CD4-positive, alpha-beta T cell (primary cell): ENCODE results near the gene ASTN1. TPM values are rescaled to one million over a fixed set of nuclear protein-coding genes. Genes with fewer than 3 reads are reported as not detected.

ENCODE experiments used
- ATAC-seq: fragments of 200-7000 bp; cut with Tn5 transposase; one replicate; pipeline ENCODE4 v1.10.0; 2022; ENCODE audit warnings: mild to moderate bottlenecking; ENCODE audit not compliant: poor library complexity
- CTCF ChIA-PET: fragments of 350-600 bp; sonication (Branson Sonifier 250); formaldehyde crosslinking; loops from one replicate; lab custom pipeline; 2021; ENCODE audit warnings: antibody characterized with exemption, inconsistent platforms; lab: Charles Lee
- POLR2A ChIA-PET: fragments of 350-600 bp; sonication (Branson Sonifier 250); formaldehyde crosslinking; loops from one replicate; lab custom pipeline; 2021; ENCODE audit warnings: antibody characterized with exemption, inconsistent platforms; lab: Charles Lee
- DNase-seq, 14 experiments: peaks; one replicate each; pipeline ENCODE4 v3.0.0-alpha.2; 2013 to 2020; ENCODE audit warnings: mixed read lengths in 2 of 14
- H3K27ac ChIP-seq, 2 donors: one replicate each; pipeline versions ENCODE4 v1.5.1 to v1.7.0; 2013; ENCODE audit warnings: low read length in 2 of 2, low read depth in 1 of 2, mild to moderate bottlenecking in 1 of 2
- H3K27me3 ChIP-seq, 2 experiments: 1 replicate in 1 of 2; 2 replicates in 1 of 2; pipeline versions ENCODE4 v1.6.1 to v1.7.0; 2013; ENCODE audit warnings: low read length in 2 of 2, control low read depth in 1 of 2, mild to moderate bottlenecking in 1 of 2, moderate library complexity in 1 of 2; ENCODE audit not compliant: insufficient read depth in 2 of 2, control insufficient read depth in 1 of 2
- H3K36me3 ChIP-seq: one replicate; pipeline ENCODE4 v1.6.1; 2013; ENCODE audit warnings: low read length, control low read depth; ENCODE audit not compliant: insufficient read depth
- H3K4me1 ChIP-seq: one replicate; pipeline ENCODE4 v1.6.1; 2013; ENCODE audit warnings: low read length, control low read depth; ENCODE audit not compliant: insufficient read depth
- H3K4me3 ChIP-seq: one replicate; pipeline ENCODE4 v1.5.1; 2013; ENCODE audit warnings: mild to moderate bottlenecking, low read length, moderate library complexity
- H3K9me3 ChIP-seq, 2 experiments: 1 replicate in 1 of 2; 2 replicates in 1 of 2; pipeline versions ENCODE4 v1.6.1 to v1.7.0; 2013; ENCODE audit warnings: low read length in 2 of 2, mild to moderate bottlenecking in 2 of 2, control low read depth in 1 of 2, moderate library complexity in 1 of 2; ENCODE audit not compliant: control insufficient read depth in 1 of 2, insufficient read depth in 1 of 2
- H3K27ac Mint-ChIP-seq: one replicate; pipeline ENCODE4 v1.8.0; 2020; ENCODE audit warnings: mixed read lengths
- H3K27me3 Mint-ChIP-seq: one replicate; pipeline ENCODE4 v1.8.0; 2021; ENCODE audit warnings: mixed read lengths
- H3K36me3 Mint-ChIP-seq: one replicate; pipeline ENCODE4 v1.8.0; 2021; ENCODE audit warnings: low read depth, mixed read lengths
- H3K4me1 Mint-ChIP-seq: one replicate; pipeline ENCODE4 v1.8.0; 2021; ENCODE audit warnings: low read depth, mixed read lengths
- H3K4me3 Mint-ChIP-seq: one replicate; pipeline ENCODE4 v1.8.0; 2020; ENCODE audit warnings: mild to moderate bottlenecking, mixed read lengths
- H3K9me3 Mint-ChIP-seq: one replicate; pipeline ENCODE4 v1.8.0; 2020; ENCODE audit warnings: mixed read lengths
- CTCF ChIP-seq: fragments of 200-600 bp; IDR thresholded peaks from one replicate; pipeline ENCODE4 v1.8.0; 2022; ENCODE audit warnings: antibody characterized with exemption, mild to moderate bottlenecking
- intact Hi-C, 2 experiments: fragments of 100-400 bp; cut with DNase I in 1 of 2; cut with micrococcal nuclease in 1 of 2; formaldehyde crosslinking; loops; one replicate each; pipeline versions ENCODE4 v1.15.1 to v1.9.0; 2023 to 2025; cut with DNase I, micrococcal nuclease
- total RNA-seq, 174 experiments: library from RNA in 2 of 174; stranded (reverse) in 2 of 174; gene quantifications; one replicate each; pipeline ENCODE4 v1.2.3 and lab custom pipeline; 2021 to 2026

Gene ASTN1
- total RNA-seq, 2 experiments from 2014 or later: not detected

GRCh38 chr1:176869577-176869976, 294.9 kb downstream of the ASTN1 start:
- ChIA-PET POLR2A (no interaction called here), CTCF (no interaction called here)
- Mint-ChIP-seq H3K9me3 (peaks cover 7% of the 10 kb centered on the region), H3K36me3 (no peaks in the 10 kb centered on the region), H3K4me3 (no peak overlapping the region), H3K27me3 (peaks cover 6% of the 10 kb centered on the region), H3K4me1 (no peaks in the 10 kb centered on the region), H3K27ac (no peak overlapping the region)
- Histone ChIP-seq H3K4me1 (no peaks in the 10 kb centered on the region), H3K4me3 (no peak overlapping the region), H3K27ac (no peak overlapping the region), H3K9me3 (no peaks in the 10 kb centered on the region), H3K27me3 (no peaks in the 10 kb centered on the region), H3K36me3 (no peaks in the 10 kb centered on the region)
- no peak for TF ChIP-seq CTCF
- no peak for DNase-seq
- ATAC-seq: no peak
- intact Hi-C loops: no loop called here

GRCh38 chr1:176866011-176866714, 298.3 kb downstream of the ASTN1 start:
- DNase-seq (no peak), ATAC-seq (no peak)
- TF ChIP-seq CTCF: no peak
- Mint-ChIP-seq H3K4me3 (no peak overlapping the region), H3K27ac (no peak overlapping the region), H3K4me1 (no peaks in the 10 kb centered on the region), H3K36me3 (no peaks in the 10 kb centered on the region), H3K27me3 (peaks cover 6% of the 10 kb centered on the region), H3K9me3 (peaks cover 7% of the 10 kb centered on the region)
- H3K27me3 ChIP-seq: no peaks in the 10 kb centered on the region
- H3K36me3 ChIP-seq: no peaks in the 10 kb centered on the region
- intact Hi-C loops: no loop called here
- peaks cover 0 to 4% of the 10 kb centered on the region in 2 experiments for H3K9me3 ChIP-seq
- POLR2A ChIA-PET: no interaction called here
- CTCF ChIA-PET: no interaction called here
- no peaks in the 10 kb centered on the region for H3K4me1 ChIP-seq
- H3K27ac ChIP-seq: no peak overlapping the region
- H3K4me3 ChIP-seq: no peak overlapping the region

- POLR2A ChIA-PET: no interaction called here
- Histone ChIP-seq H3K36me3 (no peaks in the 10 kb centered on the region), H3K27me3 (no peaks in the 10 kb centered on the region), H3K4me3 (no peak overlapping the region), H3K27ac (no peak overlapping the region), H3K4me1 (no peaks in the 10 kb centered on the region), H3K9me3 (peaks cover 0 to 4% of the 10 kb centered on the region in 2 experiments)
- Mint-ChIP-seq H3K4me1 (no peaks in the 10 kb centered on the region), H3K4me3 (no peak overlapping the region), H3K36me3 (no peaks in the 10 kb centered on the region), H3K27me3 (peaks cover 6% of the 10 kb centered on the region), H3K27ac (no peak overlapping the region), H3K9me3 (peaks cover 3% of the 10 kb centered on the region)
- intact Hi-C loops: no loop called here
- DNase-seq (no peak), ATAC-seq (no peak)
- CTCF ChIA-PET: no interaction called here
- TF ChIP-seq CTCF: no peak
Measured at GRCh38 chr1:176864211-176864610, 300.3 kb downstream of the ASTN1 start.
